ENCODE results near the gene CYP19A1.
"Not testable (repeated sequence)": the region's sequence is repeated elsewhere in the genome, so short reads cannot be mapped to it uniquely, and the experiment has no call there.

The CYP19A1 gene

GRCh38 chr15:51261113-51261512 lies 77.3 kb downstream of the CYP19A1 start:
- DNase-seq (ENCODE audit: low read depth): not testable (repeated sequence)

GRCh38 chr15:51260202-51260601 lies 78.2 kb downstream of the CYP19A1 start:
- DNase-seq (ENCODE audit: low read depth): peak; percentile 18

- no peak for DNase-seq (ENCODE audit: low read depth)
These were observed 82.9 kb downstream of the CYP19A1 start for GRCh38 chr15:51255533-51255932.

- no peak for DNase-seq (ENCODE audit: low read depth)
These were observed 85.0 kb downstream of the CYP19A1 start for GRCh38 chr15:51253366-51253765.

GRCh38 chr15:51252671-51253070 lies 85.7 kb downstream of the CYP19A1 start:
- DNase-seq (ENCODE audit: low read depth): no peak

- DNase-seq (ENCODE audit: low read depth): no peak
These were observed 86.8 kb downstream of the CYP19A1 start for GRCh38 chr15:51251556-51251955.

- no peak for DNase-seq (ENCODE audit: low read depth)
These were observed 88.0 kb downstream of the CYP19A1 start for GRCh38 chr15:51250217-51251011.

- DNase-seq (ENCODE audit: low read depth): no peak
These were observed 92.8 kb downstream of the CYP19A1 start for GRCh38 chr15:51245628-51246027.

GRCh38 chr15:51244423-51244869 lies 94.0 kb downstream of the CYP19A1 start:
- DNase-seq (ENCODE audit: low read depth): no peak

- DNase-seq (ENCODE audit: low read depth): peak; percentile 39
These were observed 94.6 kb downstream of the CYP19A1 start for GRCh38 chr15:51243774-51244173.

- no peak for DNase-seq (ENCODE audit: low read depth)
These were observed 98.3 kb downstream of the CYP19A1 start for GRCh38 chr15:51240066-51240465.

GRCh38 chr15:51237816-51238215 lies 100.6 kb downstream of the CYP19A1 start:
- DNase-seq (ENCODE audit: low read depth): peak; percentile 22

GRCh38 chr15:51234176-51234927 lies 104.0 kb downstream of the CYP19A1 start:
- DNase-seq (ENCODE audit: low read depth): no peak

GRCh38 chr15:51232581-51232980 lies 105.8 kb downstream of the CYP19A1 start:
- DNase-seq (ENCODE audit: low read depth): no peak

- DNase-seq (ENCODE audit: low read depth): peak; percentile 45
These were observed 108.5 kb downstream of the CYP19A1 start for GRCh38 chr15:51229907-51230330.

- DNase-seq (ENCODE audit: low read depth): peak; percentile 85
These were observed 110.3 kb downstream of the CYP19A1 start for GRCh38 chr15:51227940-51228732.

- DNase-seq (ENCODE audit: low read depth): no peak
These were observed 111.7 kb downstream of the CYP19A1 start for GRCh38 chr15:51226576-51227210.

GRCh38 chr15:51224428-51224827 lies 114.0 kb downstream of the CYP19A1 start:
- peak; percentile 46 for DNase-seq (ENCODE audit: low read depth)

GRCh38 chr15:51223771-51224229 lies 114.6 kb downstream of the CYP19A1 start:
- DNase-seq (ENCODE audit: low read depth): peak; percentile 71

- DNase-seq (ENCODE audit: low read depth): no peak
These were observed 120.0 kb downstream of the CYP19A1 start for GRCh38 chr15:51218299-51218938.

- no peak for DNase-seq (ENCODE audit: low read depth)
These were observed 125.5 kb downstream of the CYP19A1 start for GRCh38 chr15:51212909-51213308.
